IMR-90 (cell line): Measurements from ENCODE around the gene RGL1. TPM values are rescaled to one million over a fixed set of nuclear protein-coding genes. Genes with fewer than 3 reads are reported as not detected.

Experiments used
- ATAC-seq: fragments of 200-7000 bp; cut with Tn5 transposase; 2 replicates; pipeline ENCODE4 v1.9.1; 2020; ENCODE audit warnings: low read depth, mild to moderate bottlenecking, moderate library complexity
- BruUV-seq: library from RNA; stranded (reverse); fragments of 400-500 nt; replicated peaks from 2 replicates; lab custom pipeline; 2021; lab: Mats Ljungman, UMichigan
- CTCF ChIA-PET: fragments of 300-600 bp; formaldehyde crosslinking; extraction: SDS; loops from one replicate; lab custom pipeline; 2021; ENCODE audit warnings: antibody characterized with exemption; lab: Yijun Ruan, JAX
- POLR2A ChIA-PET: fragments of 300-600 bp; sonication (Branson Sonifier 250); formaldehyde crosslinking; loops from one replicate; lab custom pipeline; 2022; ENCODE audit warnings: antibody characterized with exemption; ENCODE audit not compliant: unreplicated experiment; lab: Charles Lee
- DNase-seq: peaks from one replicate; pipeline ENCODE4 v3.0.0; 2013
- H2AFZ ChIP-seq: replicated peaks from 2 replicates; pipeline ENCODE3; 2013; ENCODE audit warnings: low read length, mild to moderate bottlenecking; ENCODE audit not compliant: poor library complexity
- H2AK5ac ChIP-seq: 2 replicates; pipeline ENCODE4 v1.6.1; 2013; ENCODE audit warnings: low read depth, low read length, inconsistent platforms
- H2AK9ac ChIP-seq: replicated peaks from 2 replicates; pipeline ENCODE3; 2013; ENCODE audit warnings: mild to moderate bottlenecking, low read depth, low read length, moderate library complexity; ENCODE audit not compliant: poor library complexity
- H2BK120ac ChIP-seq: 2 replicates; pipeline ENCODE4 v1.6.1; 2013; ENCODE audit warnings: low read depth, low read length, inconsistent platforms
- H2BK15ac ChIP-seq: 3 replicates; pipeline ENCODE4 v1.6.1; 2013; ENCODE audit warnings: low read depth, low read length, inconsistent platforms
- H2BK20ac ChIP-seq: 2 replicates; pipeline ENCODE4 v1.6.1; 2013; ENCODE audit warnings: low read depth, mild to moderate bottlenecking, inconsistent platforms, low read length, moderate library complexity
- H2BK5ac ChIP-seq: 2 replicates; pipeline ENCODE4 v1.6.1; 2013; ENCODE audit warnings: mild to moderate bottlenecking, low read depth, low read length, inconsistent platforms; ENCODE audit not compliant: poor library complexity, severe bottlenecking
- H3K14ac ChIP-seq: replicated peaks from 2 replicates; pipeline ENCODE4 v1.6.1; 2013; ENCODE audit warnings: low read depth, low read length, inconsistent platforms
- H3K18ac ChIP-seq: 2 replicates; pipeline ENCODE4 v1.6.1; 2013; ENCODE audit warnings: low read depth, low read length, control low read depth
- H3K23ac ChIP-seq: 2 replicates; pipeline ENCODE4 v1.6.1; 2013; ENCODE audit warnings: low read depth, low read length, inconsistent platforms
- H3K27ac ChIP-seq: 2 replicates; pipeline ENCODE4 v1.5.1; 2013; ENCODE audit warnings: mild to moderate bottlenecking, control low read depth, low read length; ENCODE audit not compliant: insufficient read depth
- H3K27me3 ChIP-seq: 2 replicates; pipeline ENCODE4 v1.6.1; 2013; ENCODE audit warnings: low read length; ENCODE audit not compliant: control insufficient read depth, insufficient read depth
- H3K36me3 ChIP-seq: 2 replicates; pipeline ENCODE4 v1.6.1; 2013; ENCODE audit warnings: low read length, mixed read lengths; ENCODE audit not compliant: control insufficient read depth, insufficient read depth
- H3K4ac ChIP-seq: 2 replicates; pipeline ENCODE4 v1.6.1; 2013; ENCODE audit warnings: low read depth, low read length, inconsistent platforms
- H3K4me1 ChIP-seq: 2 replicates; pipeline ENCODE4 v1.6.1; 2013; ENCODE audit warnings: low read length, mixed read lengths; ENCODE audit not compliant: control insufficient read depth, insufficient read depth
- H3K4me2 ChIP-seq: 2 replicates; pipeline ENCODE4 v1.6.1; 2013; ENCODE audit warnings: low read depth, mild to moderate bottlenecking, control low read depth, low read length, moderate library complexity
- H3K4me3 ChIP-seq: 2 replicates; pipeline ENCODE4 v1.5.1; 2013; ENCODE audit warnings: low read depth, mild to moderate bottlenecking, control low read depth, low read length, moderate library complexity; ENCODE audit not compliant: insufficient read depth
- H3K56ac ChIP-seq: 2 replicates; pipeline ENCODE4 v1.6.1; 2013; ENCODE audit warnings: low read length, inconsistent platforms; ENCODE audit not compliant: insufficient read depth; ENCODE audit errors: extremely low read depth
- H3K79me1 ChIP-seq, 2 experiments: 2 replicates each; pipeline ENCODE4 v1.6.1; 2013; ENCODE audit warnings: low read length in 2 of 2, inconsistent platforms in 1 of 2, low read depth in 1 of 2
- H3K9ac ChIP-seq: 2 replicates; pipeline ENCODE4 v1.6.1; 2013; ENCODE audit warnings: low read depth, low read length, control low read depth
- H3K9me1 ChIP-seq: 2 replicates; pipeline ENCODE4 v1.6.1; 2013; ENCODE audit warnings: low read length, inconsistent platforms; ENCODE audit not compliant: insufficient read depth
- H3K9me3 ChIP-seq: 2 replicates; pipeline ENCODE4 v1.6.1; 2013; ENCODE audit warnings: low read length; ENCODE audit not compliant: control insufficient read depth, insufficient read depth
- H4K20me1 ChIP-seq: 2 replicates; pipeline ENCODE4 v1.6.1; 2013; ENCODE audit warnings: low read length, inconsistent platforms; ENCODE audit not compliant: insufficient read depth
- H4K5ac ChIP-seq: 2 replicates; pipeline ENCODE4 v1.6.1; 2013; ENCODE audit warnings: mild to moderate bottlenecking, low read depth, low read length, control low read depth
- H4K8ac ChIP-seq, 2 experiments: 2 replicates each; pipeline ENCODE4 v1.6.1; 2013; ENCODE audit warnings: low read depth in 2 of 2, low read length in 2 of 2, control low read depth in 1 of 2, inconsistent platforms in 1 of 2
- H4K91ac ChIP-seq: 2 replicates; pipeline ENCODE4 v1.6.1; 2013; ENCODE audit warnings: low read depth, low read length, inconsistent platforms; ENCODE audit not compliant: insufficient read depth
- BHLHE40 ChIP-seq: fragments of 150-350 bp; IDR thresholded peaks from 2 replicates; pipeline ENCODE4 v1.6.1; 2016; ENCODE audit warnings: mild to moderate bottlenecking, low read depth, low read length
- CHD1 ChIP-seq: IDR thresholded peaks from 2 replicates; pipeline ENCODE4 v1.6.1; 2012; ENCODE audit warnings: low read depth, low read length, improper control_type of control experiment
- CTCF ChIP-seq: conservative IDR thresholded peaks from 2 replicates; pipeline ENCODE4 v1.5.1; 2012; ENCODE audit warnings: mild to moderate bottlenecking, low read depth, low read length, improper control_type of control experiment
- FOS ChIP-seq: fragments of 150-350 bp; IDR thresholded peaks from 2 replicates; pipeline ENCODE4 v1.6.1; 2016; ENCODE audit warnings: low read depth, low read length
- MAZ ChIP-seq: IDR thresholded peaks from 2 replicates; pipeline ENCODE4 v1.6.1; 2012; ENCODE audit warnings: low read depth, mild to moderate bottlenecking, low read length, improper control_type of control experiment, moderate library complexity, borderline replicate concordance
- MXI1 ChIP-seq: IDR thresholded peaks from 2 replicates; pipeline ENCODE4 v1.6.1; 2012; ENCODE audit warnings: low read depth, mild to moderate bottlenecking, low read length, moderate library complexity, borderline replicate concordance
- NFE2L2 ChIP-seq: fragments of 150-350 bp; IDR thresholded peaks from 2 replicates; pipeline ENCODE4 v1.6.1; 2016; ENCODE audit warnings: low read depth, mild to moderate bottlenecking, low read length
- POLR2A ChIP-seq: IDR thresholded peaks from 2 replicates; pipeline ENCODE4 v1.6.1; 2012; ENCODE audit warnings: mild to moderate bottlenecking, low read depth, low read length
- RCOR1 ChIP-seq: IDR thresholded peaks from 2 replicates; pipeline ENCODE4 v1.6.1; 2012; ENCODE audit warnings: mild to moderate bottlenecking, low read length, improper control_type of control experiment; ENCODE audit not compliant: insufficient replicate concordance
- RFX5 ChIP-seq: IDR thresholded peaks from 2 replicates; pipeline ENCODE4 v1.8.0; 2012; ENCODE audit warnings: low read depth, mild to moderate bottlenecking, low read length, moderate library complexity
- USF2 ChIP-seq: fragments of 150-350 bp; IDR thresholded peaks from 2 replicates; pipeline ENCODE4 v1.6.1; 2017; ENCODE audit warnings: mild to moderate bottlenecking, antibody characterized with exemption, low read length, low read depth
- WGBS, 2 experiments: methylation state at CpG; one replicate each; pipeline versions ENCODE4 v1.1.5 to v1.1.7; 2013; ENCODE audit warnings: missing lambda C conversion rate in 2 of 2; ENCODE audit not compliant: insufficient read length in 1 of 2; ENCODE audit errors: extremely low coverage in 2 of 2; 5-methylcytosine and 5-hydroxymethylcytosine counted together
- dilution Hi-C: fragments of 300-500 bp; cut with HindIII; formaldehyde crosslinking; loops from one replicate; pipeline ENCODE4 v1.14.3; 2018; ENCODE audit warnings: low sequenced_read_pairs; ENCODE audit not compliant: unreplicated experiment
- in situ Hi-C: fragments of 300-500 bp; cut with MboI; formaldehyde crosslinking; loops from 3 replicates; pipeline ENCODE4 v1.14.3; 2019; ENCODE audit warnings: low sequenced_read_pairs, inconsistent platforms, mixed read lengths
- intact Hi-C: fragments of 100-400 bp; cut with micrococcal nuclease; formaldehyde crosslinking; loops from 2 replicates; pipeline ENCODE4 v1.10.0; 2022
- polyA plus RNA-seq, 3 experiments: library from polyadenylated mRNA; depleted of rRNA; stranded (reverse); fragments of >200 nt; gene quantifications; 2 replicates each; pipeline ENCODE4 v1.2.3, GENCODE V29; 2012; ENCODE audit warnings: low replicate concordance in 1 of 3
- total RNA-seq: library from RNA; depleted of rRNA; stranded (reverse); fragments of >200 nt; gene quantifications from 2 replicates; pipeline ENCODE4 v1.2.3, GENCODE V29; 2012

The RGL1 gene
- total and polyA plus RNA-seq, 2 of the 4 experiments (the other 2 are of a cell fraction), result 4.7 to 7.5 TPM

GRCh38 chr1:183909672-183910071 is 104.8 kb downstream of the RGL1 start:
- Histone ChIP-seq H3K4me2 (no peak overlapping the region), H2BK20ac (no peak overlapping the region), H2AFZ (no peak overlapping the region), H2AK9ac (no peak overlapping the region), H3K79me1 (no peaks in the 10 kb centered on the region; a peak in 1 of 4 replicates), H3K9ac (no peak overlapping the region), H4K20me1 (no peaks in the 10 kb centered on the region), H3K36me3 (peaks cover 25% of the 10 kb centered on the region), H3K56ac (no peak overlapping the region), H3K9me3 (no peaks in the 10 kb centered on the region), H3K18ac (no peak overlapping the region), H3K23ac (no peak overlapping the region), H4K8ac (no peak overlapping the region), H3K27me3 (no peaks in the 10 kb centered on the region), H2BK120ac (no peak overlapping the region), H2BK15ac (no peak overlapping the region), H3K4ac (no peak overlapping the region), H3K9me1 (peaks cover 9% of the 10 kb centered on the region; the same call in 1 of the 2 replicates), H4K91ac (no peak overlapping the region), H2BK5ac (no peak overlapping the region), H3K14ac (no peak overlapping the region), H3K27ac (no peak overlapping the region), H3K4me1 (0 out of 2 replicates have a peak, but pooled peaks cover 2% of the 10 kb centered on the region), H3K4me3 (no peak overlapping the region), H2AK5ac (no peak overlapping the region), H4K5ac (no peak overlapping the region)
- TF ChIP-seq MAZ, result no peak
- no peak for TF ChIP-seq CHD1
- TF ChIP-seq NFE2L2, result no peak
- TF ChIP-seq FOS, result no peak
- no peak for TF ChIP-seq USF2
- no peak for TF ChIP-seq BHLHE40
- no peak for TF ChIP-seq MXI1
- TF ChIP-seq POLR2A, result no peak
- no peak for TF ChIP-seq RCOR1
- TF ChIP-seq RFX5, result no peak
- TF ChIP-seq CTCF, result no peak
- WGBS, 2 experiments, result no CpG with 5 or more reads among the region's 7 CpGs
- in situ Hi-C loops (loop anchor here (5.0 kb wide), 1 partner anchor 257 kb away; the partner anchor contains the start of gene APOBEC4), intact Hi-C loops (no loop called here), dilution Hi-C loops (loop anchor here (25.0 kb wide), 1 partner anchor 247 kb away; the partner anchor contains the start of gene APOBEC4)
- ChIA-PET CTCF (no interaction called here), POLR2A (no interaction called here)
- ATAC-seq (no peak), DNase-seq (no peak)
- no TSS peak for BruUV-seq
